Caki2 (cell line): ENCODE results near the gene CTPS2. TPM values are rescaled to one million over a fixed set of nuclear protein-coding genes. Genes with fewer than 3 reads are reported as not detected.
"Not testable (repeated sequence)": the region's sequence is repeated elsewhere in the genome, so short reads cannot be mapped to it uniquely, and the experiment has no call there.

Experiments
- DNase-seq: peaks from one replicate; pipeline ENCODE4 v3.0.0-alpha.2; 2015; ENCODE audit warnings: low read depth
- in situ Hi-C: cut with HindIII; loops from 2 replicates; pipeline ENCODE4 v1.10.0; 2016; ENCODE audit warnings: low sequenced_read_pairs, low pct_unique_long_range_greater_than_20kb, mixed read lengths
- total RNA-seq: library from RNA; depleted of rRNA; stranded (reverse); fragments of >200 nt; shearing (Covaris generic); gene quantifications from 2 replicates; pipeline ENCODE4 v1.2.3, GENCODE V29; 2014; ENCODE audit warnings: low replicate concordance

Gene CTPS2
- total RNA-seq, 1 experiment from 2014 or later: 40.9 TPM

DNA sequence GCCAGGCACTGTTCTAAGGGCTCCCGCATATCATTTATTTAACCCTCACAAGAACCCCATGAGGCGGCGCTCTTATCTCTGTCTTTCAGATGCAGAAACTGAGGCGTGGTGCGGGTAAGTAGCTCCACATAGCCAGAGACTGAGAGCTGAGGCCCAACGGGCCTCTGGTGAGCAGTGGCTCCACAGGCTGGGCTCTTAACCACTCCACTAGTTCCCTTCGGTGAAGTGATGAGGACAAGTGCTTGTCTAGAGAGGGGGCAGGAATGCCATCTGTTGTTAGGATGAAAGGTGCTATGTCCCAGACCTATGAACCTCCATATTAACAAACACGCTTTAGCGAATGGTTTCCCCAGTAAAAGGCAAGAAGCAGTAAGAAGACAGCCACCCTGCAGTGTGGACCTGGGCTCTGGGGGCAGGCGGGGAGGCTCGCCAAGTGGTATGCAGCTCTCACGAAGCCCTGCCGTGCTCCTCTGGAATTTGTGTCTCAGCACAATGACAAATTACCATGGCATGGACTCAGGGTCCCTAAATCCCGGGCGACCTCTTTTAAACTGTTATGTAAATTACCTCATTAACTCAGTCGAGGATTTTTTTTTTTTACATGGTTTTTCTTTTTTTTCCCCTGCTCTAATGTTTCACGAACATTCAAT, 83.4 kb downstream of the CTPS2 start:
- DNase-seq: no peak
- in situ Hi-C loops: no loop called here

DNA sequence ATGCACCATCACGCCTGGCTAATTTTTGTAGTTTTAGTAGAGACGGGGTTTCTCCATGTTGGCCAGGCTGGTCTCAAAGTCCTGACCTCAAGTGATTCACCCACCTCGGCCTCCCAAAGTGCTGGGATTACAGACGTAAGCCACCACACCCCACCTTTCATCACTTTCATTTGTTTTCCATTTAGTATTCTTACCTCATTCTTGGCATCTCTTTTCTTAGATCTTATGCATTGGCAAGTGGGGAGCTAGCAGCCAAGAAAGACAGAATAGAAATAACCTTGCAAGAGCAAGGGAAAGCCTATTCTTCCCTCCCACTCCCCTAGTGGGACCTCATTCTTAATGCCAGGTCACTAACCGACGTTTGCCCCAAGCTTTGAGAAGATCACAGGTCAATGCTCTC, 84.0 kb downstream of the CTPS2 start:
- peak; percentile 18 for DNase-seq
- in situ Hi-C loops: not testable (repeated sequence)

DNA sequence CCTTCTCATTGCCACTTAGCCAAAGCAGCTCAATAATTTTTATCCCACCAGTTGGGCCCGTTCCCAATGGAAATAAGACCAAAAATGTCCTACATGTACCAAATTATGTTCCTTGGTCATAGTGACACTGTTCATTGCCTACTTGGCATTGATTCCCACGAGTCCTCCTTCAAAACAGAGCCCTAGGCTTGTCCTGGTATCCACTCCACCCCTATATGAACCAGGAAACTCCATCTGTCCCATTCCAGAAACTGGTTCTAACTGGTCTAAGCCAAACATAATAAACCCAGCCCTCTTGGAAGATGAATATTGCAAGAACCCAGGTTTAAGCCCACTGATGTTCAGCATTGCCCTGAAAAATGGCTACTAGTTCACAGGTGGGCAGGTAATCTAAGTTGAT, 93.4 kb downstream of the CTPS2 start:
- DNase-seq: no peak
- in situ Hi-C loops: no loop called here

GRCh38 chrX:16618422-16618821, 94.0 kb downstream of the CTPS2 start:
- DNase-seq: no peak
- in situ Hi-C loops: no loop called here

GRCh38 chrX:16617382-16617781, 95.1 kb downstream of the CTPS2 start:
- in situ Hi-C loops: no loop called here
- DNase-seq: no peak

DNA sequence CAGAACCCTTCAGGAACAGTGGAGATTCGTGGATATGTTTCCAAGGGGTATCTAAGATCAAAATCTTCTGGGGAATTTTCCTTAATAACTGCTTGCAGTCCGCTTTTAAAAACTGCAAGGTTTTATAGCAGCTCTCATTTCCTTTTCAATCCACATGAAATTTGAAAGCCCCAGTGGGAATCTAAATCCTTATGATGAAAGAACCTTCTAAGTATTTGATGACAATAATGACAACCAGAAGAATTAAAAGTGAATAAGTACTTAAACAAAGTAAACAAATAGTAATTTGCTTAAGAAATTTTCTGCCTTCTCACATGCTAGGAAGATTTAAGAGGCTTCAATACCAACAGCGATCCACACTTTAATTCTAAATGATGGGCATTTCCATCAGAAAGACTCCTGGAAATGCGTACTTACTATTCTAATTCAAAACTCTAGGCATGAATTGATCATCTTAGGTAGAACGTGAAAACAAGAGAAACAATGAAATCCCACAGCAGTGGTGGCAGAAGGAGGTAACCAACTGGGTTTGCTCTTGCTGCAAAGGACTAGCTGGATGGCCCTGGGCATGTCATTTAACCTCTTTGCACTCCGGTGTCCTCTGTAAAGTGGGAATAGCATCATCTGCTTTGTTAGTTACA, 100.1 kb downstream of the CTPS2 start:
- no peak for DNase-seq
- in situ Hi-C loops: no loop called here

- DNase-seq, in situ Hi-C loops: not testable (repeated sequence)
These were observed 101.8 kb downstream of the CTPS2 start for GRCh38 chrX:16610654-16611053.

GRCh38 chrX:16610121-16610621, 102.3 kb downstream of the CTPS2 start:
- peak; percentile 1 for DNase-seq
- in situ Hi-C loops: no loop called here

DNA sequence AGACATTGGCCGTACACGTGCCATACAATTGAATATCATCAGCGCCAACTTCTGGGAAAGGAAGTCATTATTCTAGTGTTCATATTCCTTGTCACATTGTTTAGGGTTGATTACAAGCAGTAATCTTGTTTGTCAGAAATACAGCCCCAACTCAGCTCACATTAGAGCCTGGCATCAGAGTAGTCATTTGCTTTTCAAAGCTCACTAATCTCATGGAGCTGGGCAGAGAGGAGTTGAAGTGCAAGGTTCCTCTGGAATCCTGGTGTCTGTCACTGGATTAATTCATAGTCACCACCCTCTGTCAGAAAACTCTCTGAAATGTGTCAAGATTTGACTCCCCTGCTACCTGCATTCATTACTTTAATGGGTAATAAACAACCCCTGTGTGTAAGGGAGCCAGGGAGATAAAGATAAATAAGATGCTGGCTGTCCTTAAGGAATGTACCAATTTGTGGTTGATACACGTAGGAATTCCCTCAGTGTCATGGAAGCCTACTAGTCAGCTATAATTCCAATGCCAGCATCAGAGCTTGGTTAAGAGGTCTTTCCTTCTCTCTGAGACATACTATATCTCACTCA, 106.2 kb downstream of the CTPS2 start:
- in situ Hi-C loops: no loop called here
- DNase-seq: no peak

GRCh38 chrX:16604337-16604736, 108.1 kb downstream of the CTPS2 start:
- DNase-seq: no peak
- in situ Hi-C loops: no loop called here

- DNase-seq: no peak
These were observed 108.6 kb downstream of the CTPS2 start for GRCh38 chrX:16603822-16604221.

GRCh38 chrX:16603235-16603634, 109.2 kb downstream of the CTPS2 start:
- in situ Hi-C loops: not testable (repeated sequence)

More at GRCh38 chrX:16603822-16604221, 108.6 kb downstream of the CTPS2 start:
- in situ Hi-C loops: no loop called here

DNA sequence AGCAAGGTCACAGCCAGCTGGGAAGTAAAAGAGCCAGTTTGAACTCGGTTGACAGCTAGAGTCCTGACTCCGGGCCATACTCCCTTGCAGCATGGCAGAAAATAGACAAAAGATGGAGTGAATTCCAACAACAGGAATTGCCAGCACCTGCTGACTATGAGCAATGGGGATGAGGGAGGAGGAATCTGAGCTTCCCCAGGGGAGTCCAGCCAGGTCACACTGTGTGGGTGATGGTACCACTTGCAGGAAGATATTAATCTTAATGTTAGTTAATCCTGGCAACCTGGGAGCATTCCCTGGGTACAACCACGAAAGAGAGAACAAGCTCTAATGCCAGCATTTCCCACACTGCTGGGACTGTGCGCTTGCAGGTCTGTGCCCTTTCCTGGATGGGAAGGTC, 110.6 kb downstream of the CTPS2 start:
- in situ Hi-C loops: no loop called here
- DNase-seq: no peak

More at GRCh38 chrX:16603235-16603634, 109.2 kb downstream of the CTPS2 start:
- not testable (repeated sequence) for DNase-seq

DNA sequence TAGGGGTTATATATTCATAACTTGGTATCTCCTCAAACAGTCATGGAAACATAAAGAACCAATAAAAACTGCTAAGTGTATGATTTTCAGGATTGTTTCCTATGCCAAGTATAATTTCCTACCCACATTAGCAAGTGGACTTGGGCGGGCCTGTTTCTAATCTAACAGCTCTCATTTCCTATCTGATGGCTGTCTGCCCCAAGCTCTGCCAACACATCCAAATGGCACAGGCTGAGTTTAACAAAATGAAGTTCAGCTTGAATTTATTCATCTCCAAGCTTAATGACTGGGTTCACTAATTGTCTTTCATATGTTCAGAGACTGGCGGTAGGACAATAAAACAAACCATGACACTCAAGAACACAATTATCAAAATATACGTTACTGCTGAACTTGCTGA, 118.0 kb downstream of the CTPS2 start:
- in situ Hi-C loops: no loop called here

GRCh38 chrX:16593801-16594200, 118.7 kb downstream of the CTPS2 start:
- in situ Hi-C loops: no loop called here
- DNase-seq: no peak

More for the DNA sequence above, 118.0 kb downstream of the CTPS2 start:
- no peak for DNase-seq

GRCh38 chrX:16592194-16592770, 120.2 kb downstream of the CTPS2 start:
- no peak for DNase-seq
- in situ Hi-C loops: no loop called here

- no peak for DNase-seq
- in situ Hi-C loops: no loop called here
These were observed 122.6 kb downstream of the CTPS2 start for GRCh38 chrX:16589826-16590225.

DNA sequence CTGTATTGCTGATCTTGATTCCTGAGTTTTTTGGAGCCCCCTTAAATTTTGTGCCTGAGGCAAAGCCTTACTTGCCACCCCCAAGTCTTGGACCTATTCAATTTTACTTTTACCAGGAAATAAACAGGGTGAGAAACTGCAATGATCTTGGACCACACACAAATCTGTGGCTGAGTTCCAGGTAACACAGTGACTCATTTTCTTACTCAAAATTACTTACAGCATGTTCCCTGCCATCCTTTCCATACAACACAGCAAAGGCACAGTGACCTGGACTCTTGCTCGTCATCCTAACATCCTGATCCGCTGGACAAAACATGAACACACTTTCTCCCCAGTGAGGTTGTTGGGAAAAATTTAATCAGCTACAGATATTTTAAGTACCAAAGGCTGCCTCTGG, 123.3 kb downstream of the CTPS2 start:
- in situ Hi-C loops: no loop called here
- no peak for DNase-seq

DNA sequence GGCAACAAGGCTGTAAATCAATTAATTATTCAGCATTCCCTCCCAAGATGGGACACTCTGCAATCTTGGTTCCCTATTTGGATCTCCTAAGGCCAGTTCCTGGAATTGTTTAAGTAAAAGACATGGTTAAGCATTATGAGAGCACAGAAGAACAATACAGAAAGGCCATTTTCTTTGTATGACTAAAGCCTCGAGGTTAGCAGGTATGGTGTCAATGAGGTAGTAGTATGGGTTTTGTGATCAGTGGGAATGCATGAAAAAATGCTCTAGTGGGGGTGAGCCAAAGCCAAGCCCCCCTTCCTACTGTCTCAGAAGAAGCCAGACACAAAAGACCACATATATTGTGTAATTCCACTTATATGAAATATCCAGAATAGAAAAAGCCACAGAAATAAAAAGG, 124.2 kb downstream of the CTPS2 start:
- in situ Hi-C loops: no loop called here
- DNase-seq: no peak
